Caco-2 (cell line): Measurements from ENCODE around the gene CYP46A1. TPM values are rescaled to one million over a fixed set of nuclear protein-coding genes. Genes with fewer than 3 reads are reported as not detected.

Experiments used
- BruUV-seq: library from RNA; stranded (reverse); fragments of 400-500 nt; replicated peaks from 2 replicates; lab custom pipeline; 2021; lab: Mats Ljungman, UMichigan
- CTCF ChIA-PET: fragments of 300-600 bp; sonication (Branson Sonifier 250); formaldehyde crosslinking; loops from one replicate; lab custom pipeline; 2022; ENCODE audit warnings: antibody characterized with exemption; lab: Charles Lee
- POLR2A ChIA-PET: fragments of 300-600 bp; sonication (Branson Sonifier 250); formaldehyde crosslinking; loops from one replicate; lab custom pipeline; 2022; ENCODE audit warnings: antibody characterized with exemption; lab: Charles Lee
- DNase-seq, 2 experiments: peaks; one replicate each; pipeline versions ENCODE4 v3.0.0 to v3.0.0-alpha.2; 2020 to 2022
- H3K27me3 ChIP-seq: replicated peaks from 2 replicates; pipeline ENCODE4 v1.6.0; 2011; ENCODE audit warnings: low read length; ENCODE audit not compliant: control insufficient read depth, insufficient read depth
- H3K36me3 ChIP-seq: 2 replicates; pipeline ENCODE4 v1.5.1; 2011; ENCODE audit warnings: low read length; ENCODE audit not compliant: control insufficient read depth, insufficient read depth
- H3K4me1 ChIP-seq: fragments of 250-450 bp; sonication (Bioruptor Pico); 2 replicates; pipeline ENCODE4 v1.5.1; 2020; ENCODE audit warnings: mild to moderate bottlenecking
- H3K4me3 ChIP-seq: 2 replicates; pipeline ENCODE4 v1.5.1; 2011; ENCODE audit warnings: low read depth, mild to moderate bottlenecking, control low read depth, low read length
- H3K9me3 ChIP-seq: fragments of 250-450 bp; sonication (Bioruptor Pico); 2 replicates; pipeline ENCODE4 v1.5.1; 2020; ENCODE audit warnings: mild to moderate bottlenecking, moderate library complexity
- H3K27ac Mint-ChIP-seq: one replicate; pipeline ENCODE4 v1.8.0; 2022; ENCODE audit warnings: mixed read lengths; ENCODE audit not compliant: unreplicated experiment
- H3K27me3 Mint-ChIP-seq: one replicate; pipeline ENCODE4 v1.8.0; 2022; ENCODE audit warnings: mixed read lengths; ENCODE audit not compliant: insufficient read depth, unreplicated experiment
- H3K36me3 Mint-ChIP-seq: one replicate; pipeline ENCODE4 v1.8.0; 2022; ENCODE audit warnings: mild to moderate bottlenecking, mixed read lengths; ENCODE audit not compliant: insufficient read depth, unreplicated experiment
- H3K4me1 Mint-ChIP-seq: one replicate; pipeline ENCODE4 v1.8.0; 2022; ENCODE audit warnings: low read depth, mixed read lengths; ENCODE audit not compliant: unreplicated experiment
- H3K4me3 Mint-ChIP-seq: one replicate; pipeline ENCODE4 v1.8.0; 2022; ENCODE audit warnings: mild to moderate bottlenecking, moderate library complexity, mixed read lengths; ENCODE audit not compliant: unreplicated experiment
- H3K9me3 Mint-ChIP-seq: one replicate; pipeline ENCODE4 v1.8.0; 2022; ENCODE audit warnings: mixed read lengths; ENCODE audit not compliant: unreplicated experiment
- intact Hi-C: fragments of 100-400 bp; cut with micrococcal nuclease; formaldehyde crosslinking; loops from one replicate; pipeline ENCODE4 v1.10.0; 2022; ENCODE audit not compliant: unreplicated experiment
- total RNA-seq: library from RNA; stranded (reverse); gene quantifications from 2 replicates; pipeline ENCODE4 v1.2.3, GENCODE V29; 2022
- TF ChIP-seq, protein P1 (sequence below), 2 experiments: fragments of 200-600 bp in 1 of 2; IDR thresholded peaks; 1 replicate in 1 of 2; 2 replicates in 1 of 2; pipeline versions ENCODE4 v1.5.1 to v1.8.0; 2011 to 2022; ENCODE audit warnings: antibody characterized with exemption in 1 of 2, control low read depth in 1 of 2, inconsistent platforms in 1 of 2, low read depth in 1 of 2, low read length in 1 of 2, mild to moderate bottlenecking in 1 of 2, moderate library complexity in 1 of 2; ENCODE audit not compliant: insufficient read depth in 1 of 2, severe bottlenecking in 1 of 2, unreplicated experiment in 1 of 2

The CYP46A1 gene
- total RNA-seq, 1 experiment from 2014 or later: 0.09 TPM

DNA sequence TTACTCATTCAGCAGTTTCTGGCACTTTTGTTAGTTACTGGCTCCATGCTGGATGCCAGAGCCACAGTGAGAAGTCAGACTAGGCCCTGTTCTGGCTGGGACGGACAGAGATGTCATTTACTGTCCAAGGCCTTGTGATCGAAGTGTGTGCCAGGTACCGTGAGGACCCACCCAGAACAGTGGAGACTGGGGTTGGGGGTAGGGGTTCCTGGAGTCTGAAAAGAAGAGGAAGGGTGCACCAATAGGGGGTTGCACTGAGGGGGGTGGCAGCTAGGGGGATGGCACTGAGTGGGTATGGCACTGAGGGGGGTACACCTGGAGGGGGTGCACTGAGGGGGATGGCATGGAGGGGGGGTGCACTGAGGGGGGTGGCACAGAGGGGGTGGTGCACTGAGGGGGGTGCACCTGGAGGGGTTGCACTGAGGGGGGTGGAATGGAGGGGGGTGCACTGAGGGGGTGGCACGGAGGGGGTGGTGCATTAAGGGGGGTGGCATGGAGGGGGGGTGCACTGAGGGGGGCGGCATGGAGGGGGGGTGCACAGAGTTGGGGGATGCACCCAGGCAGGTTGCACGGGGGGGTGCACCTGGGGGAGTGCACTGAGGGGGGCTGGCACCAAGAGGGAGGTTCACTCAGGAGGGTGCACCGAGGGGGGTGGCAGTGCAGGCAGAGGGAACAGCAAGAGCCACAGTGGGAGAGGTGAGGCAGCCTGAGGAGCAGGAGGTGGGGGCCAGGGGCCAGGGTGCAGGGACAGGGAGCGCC is 10.6 kb upstream of the CYP46A1 start:
- Histone ChIP-seq H3K4me3 (no peak overlapping the region), H3K27me3 (no peaks in the 10 kb centered on the region), H3K9me3 (peaks cover 9% of the 10 kb centered on the region), H3K36me3 (no peaks in the 10 kb centered on the region), H3K4me1 (peaks cover 7% of the 10 kb centered on the region; the same call in 1 of the 2 replicates)
- CTCF ChIA-PET: no interaction called here
- H3K36me3 Mint-ChIP-seq: no peaks in the 10 kb centered on the region
- no peak overlapping the region for H3K4me3 Mint-ChIP-seq
- no TSS peak for BruUV-seq
- TF ChIP-seq, protein P1, sequence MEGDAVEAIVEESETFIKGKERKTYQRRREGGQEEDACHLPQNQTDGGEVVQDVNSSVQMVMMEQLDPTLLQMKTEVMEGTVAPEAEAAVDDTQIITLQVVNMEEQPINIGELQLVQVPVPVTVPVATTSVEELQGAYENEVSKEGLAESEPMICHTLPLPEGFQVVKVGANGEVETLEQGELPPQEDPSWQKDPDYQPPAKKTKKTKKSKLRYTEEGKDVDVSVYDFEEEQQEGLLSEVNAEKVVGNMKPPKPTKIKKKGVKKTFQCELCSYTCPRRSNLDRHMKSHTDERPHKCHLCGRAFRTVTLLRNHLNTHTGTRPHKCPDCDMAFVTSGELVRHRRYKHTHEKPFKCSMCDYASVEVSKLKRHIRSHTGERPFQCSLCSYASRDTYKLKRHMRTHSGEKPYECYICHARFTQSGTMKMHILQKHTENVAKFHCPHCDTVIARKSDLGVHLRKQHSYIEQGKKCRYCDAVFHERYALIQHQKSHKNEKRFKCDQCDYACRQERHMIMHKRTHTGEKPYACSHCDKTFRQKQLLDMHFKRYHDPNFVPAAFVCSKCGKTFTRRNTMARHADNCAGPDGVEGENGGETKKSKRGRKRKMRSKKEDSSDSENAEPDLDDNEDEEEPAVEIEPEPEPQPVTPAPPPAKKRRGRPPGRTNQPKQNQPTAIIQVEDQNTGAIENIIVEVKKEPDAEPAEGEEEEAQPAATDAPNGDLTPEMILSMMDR (IDR thresholded peaks at IDR 0.05; ENCODE audit: insufficient read depth in 1 of 2, low read depth in 1 of 2, low read length in 1 of 2, severe bottlenecking in 1 of 2, unreplicated experiment in 1 of 2): no peak
- H3K4me1 Mint-ChIP-seq: peaks cover 7% of the 10 kb centered on the region
- POLR2A ChIA-PET: no interaction called here
- no peaks in the 10 kb centered on the region for H3K9me3 Mint-ChIP-seq
- no peak overlapping the region for H3K27ac Mint-ChIP-seq
- DNase-seq: no peak
- intact Hi-C loops: no loop called here
- no peaks in the 10 kb centered on the region for H3K27me3 Mint-ChIP-seq

DNA sequence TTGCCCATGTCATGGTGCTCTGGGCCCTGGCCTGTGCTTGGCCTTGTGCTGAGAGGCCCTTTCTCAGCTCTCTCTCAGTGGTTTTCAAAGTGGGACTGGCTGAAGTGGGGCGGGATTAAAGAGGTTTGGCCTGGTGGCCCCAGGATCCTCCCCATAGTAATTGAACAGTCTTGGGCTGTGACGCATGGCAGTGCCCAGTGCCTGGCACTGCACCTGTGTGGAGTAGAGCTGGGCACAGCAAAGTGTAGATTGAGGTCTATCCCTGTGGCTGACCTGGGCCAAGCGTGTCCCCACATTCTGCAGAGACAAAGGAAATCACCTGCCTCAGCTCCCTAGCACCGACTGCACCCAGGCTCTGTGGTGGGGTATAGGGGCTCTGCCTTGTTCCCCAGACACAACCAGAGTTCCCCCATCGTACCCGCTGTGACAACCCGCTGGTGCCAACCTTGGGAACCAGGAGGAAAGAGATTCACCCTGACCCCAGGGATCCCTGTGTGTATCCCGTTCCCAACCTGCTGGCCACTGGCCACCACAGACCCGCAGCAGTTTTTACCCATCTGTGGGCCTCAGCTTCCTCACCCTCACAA is 9.9 kb upstream of the CYP46A1 start:
- Histone ChIP-seq H3K4me1 (peaks cover 7% of the 10 kb centered on the region; the same call in 1 of the 2 replicates), H3K9me3 (peaks cover 15% of the 10 kb centered on the region), H3K4me3 (no peak overlapping the region), H3K27me3 (no peaks in the 10 kb centered on the region), H3K36me3 (no peaks in the 10 kb centered on the region)
- H3K27me3 Mint-ChIP-seq: no peaks in the 10 kb centered on the region
- TF ChIP-seq, protein P1 (IDR thresholded peaks at IDR 0.05; ENCODE audit: insufficient read depth in 1 of 2, low read depth in 1 of 2, low read length in 1 of 2, severe bottlenecking in 1 of 2, unreplicated experiment in 1 of 2): no peak
- H3K27ac Mint-ChIP-seq: no peak overlapping the region
- H3K36me3 Mint-ChIP-seq: no peaks in the 10 kb centered on the region
- H3K4me1 Mint-ChIP-seq: peaks cover 7% of the 10 kb centered on the region
- no peak overlapping the region for H3K4me3 Mint-ChIP-seq
- BruUV-seq: no TSS peak
- no peaks in the 10 kb centered on the region for H3K9me3 Mint-ChIP-seq
- no peak for DNase-seq
- ChIA-PET POLR2A (no interaction called here), CTCF (no interaction called here)
- intact Hi-C loops: no loop called here

DNA sequence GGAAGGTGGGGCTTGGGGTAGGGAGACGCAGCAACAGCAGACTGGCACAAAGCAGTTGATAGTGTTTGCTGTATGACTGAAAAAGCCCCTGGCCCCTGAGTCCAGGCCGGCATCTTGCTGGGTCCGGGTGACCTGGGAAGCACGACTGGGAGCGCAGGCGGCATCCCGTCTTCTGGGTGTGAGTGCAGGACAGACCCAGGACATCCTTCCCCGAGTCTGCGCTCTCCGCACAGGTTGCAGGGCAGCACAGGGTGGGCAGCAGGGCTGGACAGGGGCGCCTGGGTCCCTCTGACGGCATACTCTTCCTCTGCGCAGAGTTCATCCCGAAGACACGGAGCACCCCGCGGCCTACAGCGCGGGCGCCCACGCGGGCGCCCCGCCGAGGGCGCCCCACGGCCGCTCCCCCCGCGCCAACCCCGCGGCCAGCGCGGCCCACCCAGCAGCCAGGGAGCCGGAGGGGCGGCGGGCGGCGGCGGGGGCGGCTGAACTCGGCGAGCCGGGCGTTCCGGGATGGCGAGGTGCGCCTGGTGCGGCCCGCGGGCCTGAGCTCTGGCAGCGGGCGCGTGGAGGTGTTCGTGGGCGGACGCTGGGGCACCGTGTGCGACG is 9.2 kb upstream of the CYP46A1 start:
- TF ChIP-seq, protein P1 (IDR thresholded peaks at IDR 0.05; ENCODE audit: insufficient read depth in 1 of 2, low read depth in 1 of 2, low read length in 1 of 2, severe bottlenecking in 1 of 2, unreplicated experiment in 1 of 2): no peak
- peaks cover 15% of the 10 kb centered on the region for H3K9me3 ChIP-seq
- H3K4me3 ChIP-seq: no peak overlapping the region
- H3K27me3 ChIP-seq: no peaks in the 10 kb centered on the region
- BruUV-seq: no TSS peak
- no peak for DNase-seq
- no peaks in the 10 kb centered on the region for H3K9me3 Mint-ChIP-seq
- ChIA-PET CTCF (no interaction called here), POLR2A (no interaction called here)
- intact Hi-C loops: no loop called here
- H3K4me3 Mint-ChIP-seq: no peak overlapping the region
- no peaks in the 10 kb centered on the region for H3K36me3 Mint-ChIP-seq
- H3K36me3 ChIP-seq: no peaks in the 10 kb centered on the region
- no peak overlapping the region for H3K27ac Mint-ChIP-seq
- H3K4me1 ChIP-seq: peaks cover 7% of the 10 kb centered on the region; the same call in 1 of the 2 replicates
- H3K27me3 Mint-ChIP-seq: no peaks in the 10 kb centered on the region
- H3K4me1 Mint-ChIP-seq: peaks cover 7% of the 10 kb centered on the region
